ENCODE measurements around the gene SLC26A9. TPM values are rescaled to one million over a fixed set of nuclear protein-coding genes. Genes with fewer than 3 reads are reported as not detected.

The SLC26A9 gene
- polyA plus RNA-seq, 1 experiment = not detected

GRCh38 chr1:205969229-205969628 lies 26.0 kb upstream of the SLC26A9 start:
- no peak for TF ChIP-seq CTCF (IDR thresholded peaks at IDR 0.05; ENCODE audit: insufficient read depth, low read depth, low read length)
- Histone ChIP-seq H3K4me3 (ENCODE audit: low read depth, low read length) (no peak overlapping the region), H3K36me3 (ENCODE audit: control insufficient read depth, insufficient read depth, low read length) (no peaks in the 10 kb centered on the region), H3K27me3 (ENCODE audit: control insufficient read depth, insufficient read depth, low read length) (no peaks in the 10 kb centered on the region)
- DNase-seq (ENCODE audit: low read depth) = no peak
- ChIA-PET POLR2A (no interaction called here), CTCF (interaction anchor here (0.6 to 11.9 kb wide), 5 partner anchors 8 to 178 kb away, joined by 3 to 84 read pairs (median 9); no protein-coding TSS in a partner anchor)

- ChIA-PET POLR2A (no interaction called here), CTCF (interaction anchor here (0.9 to 11.9 kb wide), 6 partner anchors 10 to 176 kb away, joined by 3 to 84 read pairs (median 6); no protein-coding TSS in a partner anchor)
- no peak for TF ChIP-seq CTCF (IDR thresholded peaks at IDR 0.05; ENCODE audit: insufficient read depth, low read depth, low read length)
- Histone ChIP-seq H3K4me3 (ENCODE audit: low read depth, low read length) (no peak overlapping the region), H3K27me3 (ENCODE audit: control insufficient read depth, insufficient read depth, low read length) (no peaks in the 10 kb centered on the region), H3K36me3 (ENCODE audit: control insufficient read depth, insufficient read depth, low read length) (no peaks in the 10 kb centered on the region)
- DNase-seq (ENCODE audit: low read depth) = no peak
Measured at GRCh38 chr1:205967554-205968335, 24.5 kb upstream of the SLC26A9 start.

GRCh38 chr1:205965036-205965884 lies 22.0 kb upstream of the SLC26A9 start:
- Histone ChIP-seq H3K36me3 (ENCODE audit: control insufficient read depth, insufficient read depth, low read length) (no peaks in the 10 kb centered on the region), H3K4me3 (ENCODE audit: low read depth, low read length) (no peak overlapping the region), H3K27me3 (ENCODE audit: control insufficient read depth, insufficient read depth, low read length) (peaks cover under 1% of the 10 kb centered on the region; the same call in 1 of the 2 replicates)
- no peak for TF ChIP-seq CTCF (IDR thresholded peaks at IDR 0.05; ENCODE audit: insufficient read depth, low read depth, low read length)
- ChIA-PET POLR2A (no interaction called here), CTCF (interaction anchor here (0.8 to 11.9 kb wide), 3 partner anchors 13 to 57 kb away, joined by 3 to 84 read pairs (median 5); no protein-coding TSS in a partner anchor)
- DNase-seq (ENCODE audit: low read depth) = no peak

GRCh38 chr1:205963352-205964155 lies 20.3 kb upstream of the SLC26A9 start:
- CTCF ChIA-PET = interaction anchor here (1.2 to 11.9 kb wide), 3 partner anchors 14 to 66 kb away, joined by 3 to 84 read pairs (median 5); no protein-coding TSS in a partner anchor
- TF ChIP-seq CTCF (IDR thresholded peaks at IDR 0.05; ENCODE audit: insufficient read depth, low read depth, low read length) = no peak
- peak; percentile 42 for DNase-seq (ENCODE audit: low read depth)
- POLR2A ChIA-PET = no interaction called here
- H3K27me3 ChIP-seq (ENCODE audit: control insufficient read depth, insufficient read depth, low read length) = peaks cover 8% of the 10 kb centered on the region
- H3K36me3 ChIP-seq (ENCODE audit: control insufficient read depth, insufficient read depth, low read length) = no peaks in the 10 kb centered on the region
- H3K4me3 ChIP-seq (ENCODE audit: low read depth, low read length) = no peak overlapping the region

Measured in BJ (cell line).